HCT116 (cell line): ENCODE measurements around the gene VPS37B. TPM values are rescaled to one million over a fixed set of nuclear protein-coding genes. Genes with fewer than 3 reads are reported as not detected.

ENCODE experiments used
- ATAC-seq: fragments of 200-7000 bp; cut with Tn5 transposase; 2 replicates; pipeline ENCODE4 v1.9.1; 2020; ENCODE audit warnings: mild to moderate bottlenecking, moderate library complexity
- BruUV-seq: library from RNA; stranded (reverse); fragments of 400-500 nt; replicated peaks from 2 replicates; lab custom pipeline; 2021; lab: Mats Ljungman, UMichigan
- CTCF ChIA-PET: fragments of 300-600 bp; sonication (Branson Sonifier 250); formaldehyde crosslinking; loops from one replicate; lab custom pipeline; 2021; ENCODE audit warnings: antibody characterized with exemption; lab: Charles Lee
- POLR2A ChIA-PET: fragments of 300-600, 350-600 bp; sonication (Branson Sonifier 250); formaldehyde crosslinking; loops from one replicate; lab custom pipeline; 2021; ENCODE audit warnings: antibody characterized with exemption; lab: Charles Lee
- RAD21 ChIA-PET, 2 experiments: fragments of 300-600 bp; sonication (Branson Sonifier 250); formaldehyde crosslinking; loops; one replicate each; lab custom pipeline; 2023; ENCODE audit warnings: low total read pairs in 2 of 2; ENCODE audit not compliant: uncharacterized antibody in 2 of 2, unreplicated experiment in 2 of 2, low non-redundant PET in 1 of 2; lab: Charles Lee
- DNase-seq: peaks from one replicate; pipeline ENCODE4 v3.0.0-alpha.2; 2010; ENCODE audit warnings: low read depth, low spot score
- H2AFZ ChIP-seq: fragments of 200-600 bp; shearing (Covaris generic), sonication (generic); 2 replicates; pipeline ENCODE4 v1.6.1; 2017; ENCODE audit warnings: low read depth, mixed run types, mixed read lengths, antibody characterized with exemption, low read length; ENCODE audit not compliant: poor library complexity, severe bottlenecking
- H3K27ac ChIP-seq: 2 replicates; pipeline ENCODE4 v1.5.1; 2012; ENCODE audit warnings: low read depth, low read length
- H3K27me3 ChIP-seq: fragments of 200-600 bp; sonication (generic); 2 replicates; pipeline ENCODE4 v1.6.1; 2016; ENCODE audit warnings: mixed run types, low read length, mixed read lengths; ENCODE audit not compliant: insufficient read depth
- H3K36me3 ChIP-seq, 2 experiments: fragments of 200-500 bp in 1 of 2; fragments of 200-600 bp in 1 of 2; sonication (Bioruptor generic) in 1 of 2; sonication (generic) in 1 of 2; 2 replicates each; pipeline versions ENCODE4 v1.5.1 to v1.6.1; 2014 to 2016; ENCODE audit warnings: low read length in 2 of 2, inconsistent platforms in 1 of 2, mixed read lengths in 1 of 2, mixed run types in 1 of 2; ENCODE audit not compliant: insufficient read depth in 2 of 2, control insufficient read depth in 1 of 2
- H3K4me1 ChIP-seq, 2 experiments: fragments of 200-600 bp in 1 of 2; sonication (generic) in 1 of 2; 2 replicates each; pipeline versions ENCODE4 v1.5.1 to v1.6.1; 2012 to 2017; ENCODE audit warnings: low read length in 2 of 2, inconsistent platforms in 1 of 2, mild to moderate bottlenecking in 1 of 2, mixed read lengths in 1 of 2, mixed run types in 1 of 2, moderate library complexity in 1 of 2; ENCODE audit not compliant: insufficient read depth in 2 of 2, control insufficient read depth in 1 of 2
- H3K4me2 ChIP-seq: fragments of 200-600 bp; sonication (generic); 2 replicates; pipeline ENCODE4 v1.6.1; 2017; ENCODE audit warnings: mixed run types, low read length, mixed read lengths
- H3K4me3 ChIP-seq, 2 experiments: fragments of 200-600 bp in 1 of 2; sonication (generic) in 1 of 2; replicated peaks in 1 of 2; 2 replicates each; pipeline ENCODE4 v1.5.1; 2011 to 2016; ENCODE audit warnings: low read length in 2 of 2, control low read depth in 1 of 2, low read depth in 1 of 2, mild to moderate bottlenecking in 1 of 2, mixed read lengths in 1 of 2, mixed run types in 1 of 2
- H3K79me2 ChIP-seq: fragments of 200-600 bp; sonication (generic); 2 replicates; pipeline ENCODE4 v1.6.1; 2017; ENCODE audit warnings: mild to moderate bottlenecking, mixed run types, low read length, moderate library complexity, mixed read lengths; ENCODE audit not compliant: insufficient read depth
- H3K9ac ChIP-seq: fragments of 200-600 bp; sonication (generic); 2 replicates; pipeline ENCODE4 v1.6.1; 2016; ENCODE audit warnings: low read length, mixed read lengths
- H3K9me2 ChIP-seq: fragments of 200-600 bp; sonication (generic), shearing (Covaris generic); 2 replicates; pipeline ENCODE4 v1.6.1; 2017; ENCODE audit warnings: mixed run types, mild to moderate bottlenecking, moderate library complexity; ENCODE audit not compliant: insufficient read depth
- H3K9me3 ChIP-seq, 2 experiments: fragments of 200-500 bp in 1 of 2; fragments of 200-600 bp in 1 of 2; sonication (Bioruptor generic) in 1 of 2; sonication (generic) in 1 of 2; 2 replicates each; pipeline ENCODE4 v1.6.1; 2014 to 2017; ENCODE audit warnings: low read length in 2 of 2, mixed read lengths in 2 of 2, inconsistent platforms in 1 of 2, low read depth in 1 of 2, mild to moderate bottlenecking in 1 of 2, mixed run types in 1 of 2, moderate library complexity in 1 of 2; ENCODE audit not compliant: control insufficient read depth in 1 of 2, insufficient read depth in 1 of 2
- H4K20me1 ChIP-seq: fragments of 200-600 bp; sonication (generic), shearing (Covaris generic); 2 replicates; pipeline ENCODE4 v1.6.1; 2017; ENCODE audit warnings: mixed run types, mild to moderate bottlenecking, moderate library complexity; ENCODE audit not compliant: insufficient read depth
- ATF3 ChIP-seq: IDR thresholded peaks from 2 replicates; pipeline ENCODE4 v1.6.1; 2012
- CBX3 ChIP-seq: IDR thresholded peaks from 2 replicates; pipeline ENCODE4 v1.6.1; 2012; ENCODE audit warnings: low read depth
- ELF1 ChIP-seq: IDR thresholded peaks from 2 replicates; pipeline ENCODE4 v1.6.1; 2012; ENCODE audit warnings: low read depth, borderline replicate concordance
- EZH2 ChIP-seq: fragments of 200-600 bp; sonication (generic); IDR thresholded peaks from 2 replicates; pipeline ENCODE4 v1.6.1; 2017; ENCODE audit warnings: antibody characterized with exemption, mixed run types
- EZH2phosphoT487 ChIP-seq: fragments of 200-600 bp; IDR thresholded peaks from 2 replicates; pipeline ENCODE4 v1.6.1; 2018; ENCODE audit warnings: antibody characterized with exemption, borderline replicate concordance
- FOSL1 ChIP-seq: IDR thresholded peaks from 2 replicates; pipeline ENCODE4 v1.6.1; 2012; ENCODE audit warnings: low read depth
- JUND ChIP-seq: IDR thresholded peaks from 2 replicates; pipeline ENCODE4 v1.6.1; 2012
- MAX ChIP-seq: IDR thresholded peaks from 2 replicates; pipeline ENCODE4 v1.6.1; 2012
- POLR2A ChIP-seq: IDR thresholded peaks from 2 replicates; pipeline ENCODE4 v1.7.0; 2011; ENCODE audit warnings: borderline replicate concordance; ENCODE audit not compliant: insufficient read depth, insufficient read length; ENCODE audit errors: extremely low read depth
- REST ChIP-seq: IDR thresholded peaks from 2 replicates; pipeline ENCODE4 v1.6.1; 2012; ENCODE audit warnings: low read depth
- SIN3A ChIP-seq: IDR thresholded peaks from 2 replicates; pipeline ENCODE4 v1.6.1; 2012; ENCODE audit warnings: low read depth
- SP1 ChIP-seq: IDR thresholded peaks from 2 replicates; pipeline ENCODE4 v1.6.1; 2012; ENCODE audit warnings: low read depth
- TCF7L2 ChIP-seq: IDR thresholded peaks from 2 replicates; pipeline ENCODE4 v1.7.0; 2011; ENCODE audit warnings: borderline replicate concordance, inconsistent platforms; ENCODE audit not compliant: insufficient read depth, insufficient read length; ENCODE audit errors: extremely low read depth
- YY1 ChIP-seq: IDR thresholded peaks from 2 replicates; pipeline ENCODE4 v1.6.1; 2011; ENCODE audit warnings: low read length, low read depth, moderate library complexity, mild to moderate bottlenecking; ENCODE audit not compliant: insufficient replicate concordance; ENCODE audit errors: extremely low read depth
- ZBTB33 ChIP-seq: IDR thresholded peaks from 2 replicates; pipeline ENCODE4 v1.6.1; 2011; ENCODE audit warnings: mild to moderate bottlenecking, low read length, moderate library complexity; ENCODE audit not compliant: insufficient replicate concordance; ENCODE audit errors: extremely low read depth
- ZFX ChIP-seq: fragments of 450-650 bp; IDR thresholded peaks from 2 replicates; pipeline ENCODE4 v1.6.1; 2017
- ZNF274 ChIP-seq: fragments of 200-500 bp; sonication (Bioruptor generic); IDR thresholded peaks from 2 replicates; pipeline ENCODE4 v1.6.1; 2014; ENCODE audit warnings: mild to moderate bottlenecking, low read depth, low read length, inconsistent platforms
- intact Hi-C: fragments of 100-400 bp; cut with micrococcal nuclease; formaldehyde crosslinking; loops from 2 replicates; pipeline ENCODE4 v1.10.0; 2022
- total RNA-seq: library from RNA; stranded (reverse); gene quantifications from one replicate; pipeline ENCODE4 v1.2.1, GENCODE V29; 2021; ENCODE audit not compliant: unreplicated experiment

The VPS37B gene
- total RNA-seq, 1 experiment from 2014 or later: 55.0 TPM

GRCh38 chr12:122902854-122903692 lies 7.1 kb upstream of the VPS37B start (continued):
- TF ChIP-seq SP1: no peak

GRCh38 chr12:122899887-122900286 lies 4.0 kb upstream of the VPS37B start:
- no peak overlapping the region for H3K4me3 ChIP-seq
- CTCF ChIA-PET: no interaction called here
- DNase-seq: no peak
- H3K79me2 ChIP-seq: peaks cover 10% of the 10 kb centered on the region
- no peaks in the 10 kb centered on the region for H3K36me3 ChIP-seq
- no peak overlapping the region for H3K9ac ChIP-seq
- BruUV-seq: no TSS peak
- ATAC-seq: no peak
- H3K4me2 ChIP-seq: no peak overlapping the region
- RAD21 ChIA-PET: no interaction called here
- no peaks in the 10 kb centered on the region for H3K9me3 ChIP-seq
- no peaks in the 10 kb centered on the region for H4K20me1 ChIP-seq
- no peaks in the 10 kb centered on the region for H3K9me2 ChIP-seq
- intact Hi-C loops: no loop called here
- H3K27ac ChIP-seq: no peak overlapping the region
- POLR2A ChIA-PET: no interaction called here
- no peak overlapping the region for H2AFZ ChIP-seq
- no peaks in the 10 kb centered on the region for H3K27me3 ChIP-seq
- H3K4me1 ChIP-seq: peaks cover 0 to 19% of the 10 kb centered on the region in 2 experiments; a peak in 3 of 4 replicates
- TF ChIP-seq POLR2A: no peak
- TF ChIP-seq ELF1: no peak
- TF ChIP-seq ZFX: no peak
- TF ChIP-seq JUND: no peak
- TF ChIP-seq EZH2: no peak
- no peak for TF ChIP-seq CBX3
- no peak for TF ChIP-seq FOSL1
- no peak for TF ChIP-seq SP1
- no peak for TF ChIP-seq EZH2phosphoT487
- no peak for TF ChIP-seq TCF7L2
- no peak for TF ChIP-seq SIN3A
- no peak for TF ChIP-seq ATF3
- no peak for TF ChIP-seq ZNF274
- no peak for TF ChIP-seq YY1
- TF ChIP-seq REST: no peak
- no peak for TF ChIP-seq ZBTB33
- no peak for TF ChIP-seq MAX
